GM12872 (cell line): ENCODE results near the gene NCKIPSD.

ENCODE experiments used
- TF ChIP-seq, protein P1 (sequence below): IDR thresholded peaks from 3 replicates; pipeline ENCODE4 v1.5.1; 2011; ENCODE audit warnings: low read depth, mild to moderate bottlenecking, low read length, moderate library complexity; ENCODE audit not compliant: insufficient read depth

Gene NCKIPSD

GRCh38 chr3:48655606-48656005, 30.1 kb downstream of the NCKIPSD start:
- TF ChIP-seq, protein P1, sequence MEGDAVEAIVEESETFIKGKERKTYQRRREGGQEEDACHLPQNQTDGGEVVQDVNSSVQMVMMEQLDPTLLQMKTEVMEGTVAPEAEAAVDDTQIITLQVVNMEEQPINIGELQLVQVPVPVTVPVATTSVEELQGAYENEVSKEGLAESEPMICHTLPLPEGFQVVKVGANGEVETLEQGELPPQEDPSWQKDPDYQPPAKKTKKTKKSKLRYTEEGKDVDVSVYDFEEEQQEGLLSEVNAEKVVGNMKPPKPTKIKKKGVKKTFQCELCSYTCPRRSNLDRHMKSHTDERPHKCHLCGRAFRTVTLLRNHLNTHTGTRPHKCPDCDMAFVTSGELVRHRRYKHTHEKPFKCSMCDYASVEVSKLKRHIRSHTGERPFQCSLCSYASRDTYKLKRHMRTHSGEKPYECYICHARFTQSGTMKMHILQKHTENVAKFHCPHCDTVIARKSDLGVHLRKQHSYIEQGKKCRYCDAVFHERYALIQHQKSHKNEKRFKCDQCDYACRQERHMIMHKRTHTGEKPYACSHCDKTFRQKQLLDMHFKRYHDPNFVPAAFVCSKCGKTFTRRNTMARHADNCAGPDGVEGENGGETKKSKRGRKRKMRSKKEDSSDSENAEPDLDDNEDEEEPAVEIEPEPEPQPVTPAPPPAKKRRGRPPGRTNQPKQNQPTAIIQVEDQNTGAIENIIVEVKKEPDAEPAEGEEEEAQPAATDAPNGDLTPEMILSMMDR: no peak

DNA sequence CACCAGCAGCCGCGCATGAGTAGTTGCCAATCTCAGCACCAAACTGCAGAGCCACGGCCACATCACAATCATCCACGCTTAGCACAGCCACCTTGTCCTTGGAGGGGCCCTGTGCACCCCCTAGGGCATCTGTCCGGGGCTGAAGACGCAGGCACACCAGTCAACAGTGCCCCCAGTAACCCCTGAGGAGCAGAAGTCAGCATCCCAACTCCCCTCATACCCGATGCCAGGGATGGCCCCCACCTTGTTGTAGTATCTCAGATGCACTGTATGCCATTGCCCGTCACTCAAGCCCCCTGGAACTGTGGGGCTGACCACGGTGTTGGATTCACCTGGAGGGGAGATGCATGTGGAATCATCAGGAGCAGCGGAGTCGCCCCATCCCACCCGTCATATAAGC, 30.7 kb downstream of the NCKIPSD start:
- TF ChIP-seq, protein P1: no peak

GRCh38 chr3:48652923-48653715, 32.6 kb downstream of the NCKIPSD start:
- TF ChIP-seq, protein P1: no peak

GRCh38 chr3:48651771-48652170, 33.9 kb downstream of the NCKIPSD start:
- TF ChIP-seq, protein P1: no peak

- TF ChIP-seq, protein P1: no peak
These were observed 35.0 kb downstream of the NCKIPSD start for GRCh38 chr3:48650723-48651122.

DNA sequence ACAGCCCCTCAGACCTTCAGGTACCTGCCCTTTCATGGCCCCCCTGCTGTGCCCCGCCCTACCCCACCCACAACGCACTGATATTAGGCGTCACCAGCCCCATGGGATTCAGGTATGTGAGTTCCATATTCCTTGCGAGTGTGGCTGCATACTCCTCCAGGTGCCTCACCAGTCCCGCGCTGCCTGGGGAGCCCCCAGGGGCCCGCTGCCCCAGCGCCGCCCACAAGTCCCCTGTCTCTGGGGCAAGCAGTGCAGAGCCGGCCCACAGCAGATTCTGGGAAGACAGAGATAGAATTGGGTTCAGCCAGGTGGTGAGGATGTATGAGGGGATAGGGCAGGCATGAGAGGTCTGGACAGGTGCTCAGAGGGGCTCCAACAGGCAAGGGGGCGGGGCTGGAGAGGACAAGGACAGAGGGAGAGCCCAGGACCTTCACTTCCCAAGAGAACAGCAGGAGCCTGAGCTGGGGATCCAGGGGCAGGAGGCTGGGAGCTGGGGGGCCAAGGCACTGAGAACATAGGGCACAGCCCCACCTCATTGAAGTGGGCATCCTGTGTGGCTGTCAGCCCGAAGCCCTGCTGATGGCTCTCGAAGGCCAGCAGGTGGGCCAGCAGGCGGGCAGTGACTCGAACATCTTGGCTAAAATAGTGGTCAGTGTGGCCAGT, 37.4 kb downstream of the NCKIPSD start:
- TF ChIP-seq, protein P1: no peak

DNA sequence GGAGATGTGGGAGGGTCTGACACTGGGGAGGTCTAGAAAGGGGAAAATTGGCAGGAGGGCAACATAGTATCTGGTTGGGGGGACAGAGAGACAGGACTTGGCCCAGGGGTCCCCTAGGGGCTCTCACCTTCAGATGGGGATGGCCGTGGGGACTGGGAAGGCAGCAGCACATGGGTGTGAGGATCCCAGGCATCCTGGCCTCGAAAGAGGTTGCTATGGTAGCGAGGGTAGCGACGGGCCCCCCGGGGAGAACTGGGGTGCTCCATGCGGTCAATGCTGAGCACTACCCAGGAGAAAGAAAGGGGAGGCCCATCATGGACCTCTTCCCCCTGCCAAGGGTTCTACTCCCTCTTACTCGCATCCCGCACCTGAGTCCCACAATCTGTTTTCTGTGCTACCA, 38.0 kb downstream of the NCKIPSD start:
- TF ChIP-seq, protein P1: no peak
